Kidney capillary endothelial cell (primary cell): ENCODE measurements around the gene TUBB3.

Source experiments
- DNase-seq: peaks from one replicate; pipeline ENCODE4 v3.0.0-alpha.2; 2018; ENCODE audit warnings: low spot score

The TUBB3 gene

DNA sequence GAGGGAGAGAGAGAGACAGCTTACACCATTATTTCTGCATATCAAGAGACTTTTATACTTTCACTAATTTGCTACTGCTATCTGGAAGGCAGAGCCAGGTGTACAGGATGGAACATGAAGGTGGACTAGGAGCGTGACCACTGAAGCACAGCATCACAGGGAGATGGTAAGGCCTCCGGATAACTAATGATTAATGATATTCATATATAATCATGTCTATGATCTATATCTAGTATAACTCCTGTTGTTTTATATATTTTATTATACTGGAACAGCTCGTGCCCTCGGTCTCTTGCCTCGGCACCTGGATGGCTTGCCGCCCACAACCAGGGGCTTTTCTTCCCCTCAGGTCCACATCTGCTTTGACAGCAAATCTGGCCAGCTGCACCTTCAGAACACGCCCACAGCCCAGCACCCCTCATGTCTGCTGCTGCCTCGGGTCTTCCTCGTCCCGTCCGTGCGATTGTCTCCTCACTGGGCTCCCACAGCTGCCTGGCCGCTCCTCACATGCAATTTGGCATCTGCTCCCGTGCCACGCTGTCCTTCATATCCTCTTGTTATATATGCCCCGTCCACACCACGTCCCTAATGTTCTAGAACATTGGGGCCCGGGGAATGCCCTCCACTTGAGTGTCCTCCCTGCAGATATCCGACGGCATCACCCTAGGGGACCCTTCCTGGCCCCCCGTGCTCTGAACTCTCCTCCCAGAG, 15.2 kb downstream of the TUBB3 start:
- DNase-seq = no peak

DNA sequence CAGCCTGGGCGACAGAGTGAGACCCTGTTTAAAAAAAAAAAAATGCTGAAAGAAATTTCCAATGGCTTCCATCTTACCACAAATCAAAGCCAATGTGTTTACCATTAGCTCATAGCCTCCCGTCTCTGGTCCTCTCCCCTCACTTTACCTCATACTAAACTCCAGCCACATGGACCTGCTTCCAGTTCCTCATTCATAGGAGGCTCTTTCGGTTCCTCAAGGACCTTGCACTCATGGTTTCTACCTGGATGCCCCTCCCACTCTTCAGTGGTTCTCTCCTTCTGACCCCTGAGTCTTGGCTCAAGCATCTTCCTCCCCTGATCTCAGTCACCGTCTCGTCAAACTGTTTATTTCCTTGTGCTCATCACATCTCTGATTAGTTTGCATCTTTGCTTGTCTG, 21.6 kb downstream of the TUBB3 start:
- no peak for DNase-seq

DNA sequence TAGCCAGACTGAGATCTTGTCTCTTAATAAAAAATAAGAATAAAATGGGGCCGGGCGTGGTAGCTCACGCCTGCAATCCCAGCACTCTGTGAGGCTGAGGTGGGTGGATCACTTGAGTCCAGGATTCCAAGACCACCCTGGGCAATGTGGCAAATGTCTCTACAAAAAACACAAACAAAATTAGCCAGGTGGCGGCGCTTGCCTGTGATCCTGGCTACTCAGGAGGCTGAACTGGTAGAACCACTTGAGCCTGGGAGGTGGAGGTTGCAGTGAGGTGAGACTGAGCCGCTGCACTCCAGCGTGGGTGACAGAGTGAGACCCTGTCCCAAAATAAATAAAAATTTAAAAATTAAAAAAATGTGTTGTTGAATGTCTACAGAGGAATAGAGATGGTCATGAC, 22.5 kb downstream of the TUBB3 start:
- no peak for DNase-seq

DNA sequence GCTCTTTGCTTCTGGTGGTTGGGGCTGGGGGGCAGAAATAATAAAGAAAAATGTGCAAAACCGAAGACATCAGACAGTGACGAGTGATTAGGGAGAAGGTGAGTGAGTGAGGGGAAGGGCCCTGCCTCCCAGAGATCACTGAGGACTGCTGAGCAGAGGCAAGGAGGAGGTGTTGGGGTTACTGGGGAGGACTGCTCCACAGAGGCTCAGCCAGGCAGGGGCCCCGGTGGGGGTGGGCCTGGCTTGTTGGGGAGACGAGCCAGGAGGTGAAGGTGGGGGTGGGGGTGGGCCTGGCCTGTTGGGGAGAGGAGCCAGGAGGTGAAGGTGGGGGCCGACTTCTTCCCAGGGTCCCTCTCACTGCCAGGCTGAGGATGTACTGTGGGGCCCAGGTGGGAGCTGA, 23.4 kb downstream of the TUBB3 start:
- no peak for DNase-seq

DNA sequence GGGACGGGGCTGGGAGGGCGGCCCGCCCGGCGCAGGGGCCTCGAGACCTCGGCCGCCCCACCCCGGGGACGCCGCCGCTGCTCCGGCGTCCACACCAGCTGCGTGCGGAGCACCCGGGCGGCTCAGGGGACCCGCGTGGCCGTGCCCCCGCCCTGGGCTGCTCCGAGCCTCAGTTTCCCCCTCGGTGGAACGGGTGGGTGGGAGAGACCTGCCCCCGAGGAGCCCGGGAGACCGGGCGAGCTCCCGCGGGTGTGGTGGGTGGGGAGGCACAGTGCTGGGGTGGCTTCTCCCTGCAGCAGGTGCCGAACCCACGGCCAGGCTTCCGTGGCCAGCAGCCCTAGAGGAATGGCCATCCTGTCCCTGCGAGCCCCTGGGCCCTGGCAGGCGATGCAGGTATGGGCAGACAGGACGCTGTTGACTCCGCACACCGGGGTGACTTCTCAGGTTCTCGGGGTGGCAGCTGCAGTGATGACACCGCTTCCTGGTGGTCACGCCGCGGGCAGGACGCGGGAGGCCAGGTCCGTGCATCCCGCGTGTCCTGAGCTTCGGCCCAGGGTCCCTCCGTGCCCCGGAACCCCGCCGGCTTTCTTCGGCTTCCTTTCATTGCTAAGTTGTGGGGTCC, 26.1 kb downstream of the TUBB3 start:
- DNase-seq = no peak

DNA sequence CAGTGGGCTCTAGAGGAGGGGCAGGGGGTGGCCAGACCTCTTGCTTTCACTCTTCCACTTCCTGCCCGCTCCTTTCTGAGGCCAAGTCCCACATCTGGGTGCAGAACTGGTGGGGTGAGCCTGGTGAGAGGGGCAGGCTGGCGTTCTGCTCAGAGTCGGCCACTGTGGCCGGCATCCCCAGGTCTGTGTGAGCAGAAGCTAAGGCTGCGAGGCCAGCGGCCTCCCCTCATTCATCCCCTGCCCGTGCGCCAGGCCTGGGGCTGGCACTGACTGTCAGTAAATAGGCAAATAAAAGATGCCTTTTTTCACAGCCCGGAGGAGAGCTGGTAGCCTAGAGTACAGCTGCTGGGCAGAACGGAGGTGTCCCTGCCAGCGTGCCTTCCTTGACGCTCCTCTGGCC, 26.6 kb downstream of the TUBB3 start:
- DNase-seq = no peak

DNA sequence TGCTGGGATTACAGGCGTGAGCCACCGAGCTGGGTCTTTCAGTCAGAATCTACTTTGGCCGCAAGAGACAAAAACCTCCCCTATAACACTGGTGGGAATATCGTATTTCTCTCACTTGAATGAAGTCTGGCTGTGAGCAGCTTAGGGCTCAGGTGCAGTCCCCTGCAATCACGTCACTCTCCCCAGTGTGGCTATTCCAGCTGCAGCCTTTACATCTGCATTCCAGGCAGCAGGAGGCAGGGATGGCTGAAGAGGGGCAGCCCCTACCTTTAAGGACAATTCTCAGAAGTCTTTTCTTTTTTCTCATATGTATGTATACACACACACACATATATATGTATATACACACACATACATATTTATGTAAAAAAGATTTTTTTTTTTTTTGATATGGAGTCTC, 28.4 kb downstream of the TUBB3 start:
- DNase-seq = no peak

DNA sequence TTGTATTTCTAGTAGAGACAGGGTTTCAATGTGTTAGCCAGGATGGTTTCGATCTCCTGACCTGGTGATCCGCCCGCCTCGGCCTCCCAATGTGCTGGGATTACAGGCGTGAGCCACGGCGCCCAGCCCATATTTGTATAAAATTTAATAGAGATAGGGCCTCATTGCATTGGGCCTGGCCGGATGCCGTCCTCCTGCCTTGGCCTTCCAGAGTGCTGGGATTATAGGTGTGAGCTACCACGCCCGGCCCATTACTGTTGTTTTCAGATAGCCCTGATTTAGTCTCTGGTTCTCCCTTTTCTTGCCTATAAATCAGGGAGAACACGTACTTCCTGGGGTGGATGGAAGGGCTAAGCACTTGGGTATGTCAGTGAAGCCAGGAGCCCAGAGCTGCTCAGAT, 28.9 kb downstream of the TUBB3 start:
- DNase-seq = no peak

DNA sequence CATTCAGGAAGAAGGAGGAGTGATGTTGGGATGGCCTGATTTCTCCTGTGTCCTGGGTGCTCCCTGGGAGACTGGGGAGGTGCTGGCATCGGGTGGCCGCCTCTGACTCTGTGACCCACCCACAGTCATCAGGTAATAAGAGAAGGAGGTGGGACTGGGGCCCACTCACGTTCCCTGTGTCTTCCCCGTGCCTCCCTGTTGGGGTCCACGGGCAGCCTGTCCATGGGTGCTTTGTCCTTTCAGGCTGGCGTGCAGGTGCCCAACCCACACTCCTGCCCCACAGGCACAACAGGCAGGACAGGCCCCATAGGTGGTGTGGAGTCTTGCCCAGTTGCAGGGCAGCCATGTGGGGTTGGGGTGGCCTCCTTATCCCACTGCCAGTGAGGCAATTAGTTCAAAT, 29.4 kb downstream of the TUBB3 start:
- DNase-seq = no peak

DNA sequence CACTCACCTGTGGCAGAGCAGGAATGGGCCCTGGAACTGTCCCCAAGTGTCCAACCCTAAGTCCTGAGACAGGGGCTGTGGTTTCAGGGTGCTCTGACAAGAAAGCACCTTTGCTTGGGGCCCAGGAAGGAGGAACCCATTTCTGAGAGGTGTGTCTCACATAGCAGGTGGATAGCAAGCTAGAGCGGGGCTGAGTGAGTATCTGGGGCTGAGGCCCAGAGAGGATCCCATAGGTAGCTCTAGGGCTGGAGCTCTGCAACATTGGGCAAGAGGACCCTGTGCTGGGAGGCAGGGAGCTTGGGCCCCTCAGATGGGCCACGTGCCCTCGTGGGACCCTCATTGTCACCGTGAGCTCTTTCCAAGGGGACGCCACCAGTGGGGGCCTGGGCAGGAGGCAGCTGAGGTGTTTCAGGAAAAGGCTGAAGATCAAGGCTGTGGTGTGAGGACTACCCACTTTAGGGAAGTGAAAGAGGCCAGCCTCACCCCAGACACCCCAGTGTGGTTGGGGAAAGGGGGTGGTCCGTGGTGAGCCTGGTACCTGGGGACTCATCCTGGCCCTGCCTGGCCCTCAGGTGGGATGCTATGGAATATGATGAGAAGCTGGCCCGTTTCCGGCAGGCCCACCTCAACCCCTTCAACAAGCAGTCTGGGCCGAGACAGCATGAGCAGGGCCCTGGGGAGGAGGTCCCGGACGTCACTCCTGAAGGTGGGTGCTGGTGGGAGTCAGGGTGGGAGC, 30.7 kb downstream of the TUBB3 start:
- DNase-seq = no peak

DNA sequence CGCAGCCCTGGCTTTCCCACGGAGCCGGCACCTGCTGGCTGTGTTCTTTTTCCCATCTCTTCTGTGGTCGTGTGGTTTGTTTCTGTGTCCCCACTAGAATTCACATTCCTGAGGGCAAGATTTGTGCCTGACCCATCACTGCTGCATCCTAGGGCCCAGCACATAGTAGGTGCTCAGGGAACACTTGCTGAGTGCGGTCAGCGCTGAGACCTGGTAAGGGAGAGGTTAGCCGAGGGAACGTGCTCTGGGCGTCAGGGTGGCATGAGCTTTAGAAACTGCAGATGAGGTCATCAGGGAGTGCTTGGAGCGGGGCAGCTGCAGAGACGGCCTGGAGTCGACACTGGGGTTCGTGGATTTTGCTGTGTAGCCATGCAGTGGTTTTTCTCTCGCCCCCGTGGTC, 31.3 kb downstream of the TUBB3 start:
- DNase-seq = no peak

DNA sequence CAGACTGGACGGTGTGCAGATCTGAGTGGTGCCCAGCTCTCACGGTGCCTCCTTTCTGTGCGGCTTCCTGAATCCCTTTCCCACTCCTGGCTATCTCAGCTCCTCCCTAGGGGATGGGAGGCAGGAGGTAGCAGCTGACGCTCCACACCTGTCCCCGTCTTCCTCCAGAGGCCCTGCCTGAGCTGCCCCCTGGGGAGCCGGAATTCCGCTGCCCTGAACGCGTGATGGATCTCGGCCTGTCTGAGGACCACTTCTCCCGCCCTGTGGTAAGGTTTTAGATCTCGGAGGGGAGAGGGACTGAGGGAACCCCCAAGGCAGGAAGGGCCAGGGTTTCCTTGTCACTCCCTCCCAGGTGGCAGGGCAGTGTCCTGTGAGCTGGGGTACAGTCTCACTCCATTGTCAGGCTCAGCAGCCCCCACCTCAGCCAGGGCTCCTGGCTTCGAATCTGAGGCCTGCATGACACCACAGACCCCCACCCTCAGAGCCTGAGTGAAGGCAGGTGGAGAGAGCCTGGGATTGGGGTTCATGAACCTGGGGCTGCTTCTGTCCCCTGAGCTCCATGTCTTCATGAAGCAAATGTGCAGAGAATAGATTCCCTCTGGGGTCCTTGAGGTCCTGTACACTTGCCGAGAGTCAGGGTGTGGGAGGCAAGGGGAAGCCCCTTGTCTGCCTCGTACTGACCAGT, 32.0 kb downstream of the TUBB3 start:
- no peak for DNase-seq

DNA sequence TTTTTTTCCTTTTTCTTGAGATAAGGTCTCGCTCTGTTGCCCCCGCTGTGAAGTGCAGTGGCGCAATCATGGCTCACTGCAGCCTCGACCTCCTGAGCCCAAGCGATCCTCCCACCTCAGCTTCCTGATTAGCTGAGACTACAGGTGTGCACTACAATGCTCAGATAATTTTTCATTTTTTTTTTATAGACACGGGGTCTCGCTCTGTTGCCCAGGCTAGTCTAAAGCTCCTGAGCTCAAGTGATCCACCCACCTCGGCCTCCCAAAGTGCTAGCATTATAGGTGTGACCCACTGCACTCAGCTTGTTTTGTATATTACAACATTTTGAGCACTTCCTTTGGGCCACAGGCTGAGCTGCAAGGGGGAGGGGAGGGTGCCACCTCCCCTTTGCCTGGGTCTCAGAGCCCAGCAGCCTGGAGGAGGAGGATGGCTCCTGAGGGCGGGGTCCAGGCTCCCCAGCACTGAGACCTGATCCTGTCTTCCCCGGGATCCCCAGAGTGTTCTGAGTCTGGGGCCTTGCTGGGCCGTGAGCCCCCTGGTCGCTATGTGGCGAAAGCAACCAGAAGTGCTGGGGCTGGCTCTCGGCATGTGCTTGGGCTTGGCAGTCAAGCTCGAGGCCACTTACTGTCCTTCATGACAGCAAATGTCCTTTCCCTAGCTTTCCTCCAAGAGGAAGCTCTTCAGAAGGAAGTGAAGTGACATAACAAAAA, 33.5 kb downstream of the TUBB3 start:
- no peak for DNase-seq

DNA sequence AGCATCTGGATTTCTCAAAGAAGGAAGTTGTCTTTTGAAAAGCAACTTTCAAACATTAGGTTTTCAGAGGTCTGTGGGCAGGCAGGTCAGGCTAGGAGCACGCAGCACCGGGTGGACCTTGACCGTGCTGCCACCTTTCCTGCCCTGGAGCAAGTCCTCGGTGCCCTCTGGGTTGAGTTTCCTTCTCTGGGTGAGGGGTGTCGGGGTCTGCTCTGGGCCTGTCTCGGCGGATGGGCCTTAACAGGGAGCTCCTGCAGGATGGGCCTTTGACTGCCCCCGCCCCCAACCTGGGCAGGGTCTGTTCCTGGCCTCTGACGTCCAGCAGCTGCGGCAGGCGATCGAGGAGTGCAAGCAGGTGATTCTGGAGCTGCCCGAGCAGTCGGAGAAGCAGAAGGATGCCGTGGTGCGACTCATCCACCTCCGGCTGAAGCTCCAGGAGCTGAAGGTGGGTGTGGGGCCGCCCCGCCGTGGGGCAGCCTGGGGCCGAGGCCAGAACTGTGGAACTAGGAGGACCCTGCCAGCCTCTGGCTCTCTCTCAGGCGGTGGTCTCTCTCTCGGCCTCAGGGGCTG, 34.2 kb downstream of the TUBB3 start:
- no peak for DNase-seq

DNA sequence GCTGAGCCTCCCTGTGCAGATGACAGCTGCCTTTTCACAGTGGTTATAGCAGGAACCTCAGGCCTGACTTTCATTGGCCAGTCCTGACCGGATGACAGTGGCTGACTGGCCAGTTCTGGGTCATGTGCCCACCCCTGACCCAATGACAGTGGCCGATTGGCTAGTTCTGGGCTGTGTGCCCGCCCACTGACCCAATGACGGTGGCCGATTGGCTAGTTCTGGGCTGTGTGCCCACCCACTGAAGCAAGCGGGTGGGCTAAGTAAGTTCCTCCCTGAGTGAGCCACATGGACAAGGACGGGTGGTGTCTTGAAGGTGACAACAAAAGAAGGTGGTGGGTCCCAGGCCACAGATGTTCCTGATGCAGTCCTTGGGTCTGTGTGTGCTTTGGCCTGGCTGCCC, 34.9 kb downstream of the TUBB3 start:
- peak; percentile 10 for DNase-seq

DNA sequence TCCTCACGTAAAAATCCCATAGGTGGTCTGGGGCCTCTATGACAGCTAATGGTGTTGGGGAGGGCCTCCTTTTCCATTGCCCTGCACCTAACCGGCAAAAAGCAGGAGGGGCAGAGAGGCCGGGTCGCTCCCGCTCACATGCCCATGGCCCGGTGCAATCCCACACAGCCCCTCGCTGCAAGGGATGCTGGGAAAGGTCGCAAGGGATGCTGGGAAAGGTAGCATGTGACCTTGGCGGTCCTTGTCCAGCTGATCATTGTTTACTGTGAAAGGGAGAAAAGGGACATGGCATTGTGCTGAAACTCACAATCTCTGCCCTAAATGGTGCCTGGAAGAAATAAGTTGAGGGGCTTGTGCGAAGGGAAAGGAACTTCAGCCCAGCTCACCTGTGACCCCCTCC, 35.5 kb downstream of the TUBB3 start:
- no peak for DNase-seq

DNA sequence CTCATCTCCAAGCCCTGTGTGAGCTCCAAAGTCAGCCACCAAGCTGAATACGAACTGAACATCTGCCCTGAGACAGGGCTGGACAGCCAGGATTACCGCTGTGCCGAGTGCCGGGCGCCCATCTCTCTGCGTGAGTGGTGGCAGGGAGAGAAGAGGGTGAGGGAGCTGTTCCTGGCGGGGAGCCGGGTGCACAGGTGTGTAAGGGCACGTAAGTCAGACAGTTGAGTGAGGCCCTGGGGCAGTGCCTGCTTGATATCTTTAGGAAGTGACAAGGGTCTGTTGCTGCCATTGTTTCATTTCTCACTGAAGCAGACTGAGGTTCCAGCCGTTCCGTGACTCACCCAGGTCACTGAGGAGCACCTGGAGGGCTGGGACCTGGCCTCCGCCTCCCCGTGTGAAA, 37.8 kb downstream of the TUBB3 start:
- DNase-seq = no peak

DNA sequence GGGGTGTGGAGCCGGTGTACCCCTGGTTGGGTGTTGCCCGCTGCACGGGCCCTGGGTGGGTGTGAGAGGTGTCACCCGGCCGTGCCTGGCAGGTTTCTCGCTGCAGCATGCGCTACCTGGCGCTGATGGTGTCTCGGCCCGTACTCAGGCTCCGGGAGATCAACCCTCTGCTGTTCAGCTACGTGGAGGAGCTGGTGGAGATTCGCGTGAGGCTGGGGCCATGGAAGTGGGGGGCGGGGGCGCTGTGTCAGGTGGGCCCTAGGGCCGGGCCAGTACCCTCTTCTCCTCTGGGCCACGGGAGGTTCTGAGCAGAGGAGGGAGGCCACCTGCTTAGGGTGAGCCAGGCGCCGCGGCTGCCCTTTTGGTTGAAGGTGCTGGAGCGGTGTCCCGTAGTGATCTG, 38.8 kb downstream of the TUBB3 start:
- DNase-seq = no peak

DNA sequence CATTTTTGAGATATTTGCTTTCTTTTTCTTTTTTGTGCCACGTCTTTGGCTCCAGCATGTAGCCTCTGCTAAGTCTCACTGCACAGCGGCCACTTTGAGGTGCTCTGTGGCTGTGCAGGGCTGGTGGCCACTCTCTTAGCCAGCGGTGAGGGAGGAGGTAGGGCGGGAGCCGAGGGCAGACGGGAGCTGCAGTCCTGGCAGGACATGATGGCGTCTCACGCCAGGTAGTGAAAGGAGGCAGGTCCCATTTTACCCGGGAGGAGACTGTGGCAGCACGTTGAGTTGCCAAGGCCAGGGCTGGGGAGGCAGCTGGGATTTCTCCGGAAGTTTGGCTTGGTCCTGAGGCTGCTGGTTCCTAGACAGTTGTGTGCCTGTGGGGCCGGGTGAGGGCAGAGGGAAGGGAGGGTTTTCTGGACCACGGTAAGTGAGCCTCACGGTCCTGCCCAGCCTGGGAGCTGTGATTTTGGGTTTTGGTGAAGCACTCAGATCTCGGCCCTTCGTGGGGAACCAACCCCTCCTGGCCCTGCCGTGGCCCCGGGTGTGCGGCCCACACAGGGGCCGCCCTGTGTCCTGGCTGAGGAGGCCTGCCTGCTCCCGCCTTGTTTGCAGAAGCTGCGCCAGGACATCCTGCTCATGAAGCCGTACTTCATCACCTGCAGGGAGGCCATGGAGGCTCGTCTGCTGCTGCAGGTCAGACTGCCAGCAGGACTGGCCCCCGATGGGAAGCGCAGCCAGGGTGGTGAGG, 39.8 kb downstream of the TUBB3 start:
- no peak for DNase-seq

DNA sequence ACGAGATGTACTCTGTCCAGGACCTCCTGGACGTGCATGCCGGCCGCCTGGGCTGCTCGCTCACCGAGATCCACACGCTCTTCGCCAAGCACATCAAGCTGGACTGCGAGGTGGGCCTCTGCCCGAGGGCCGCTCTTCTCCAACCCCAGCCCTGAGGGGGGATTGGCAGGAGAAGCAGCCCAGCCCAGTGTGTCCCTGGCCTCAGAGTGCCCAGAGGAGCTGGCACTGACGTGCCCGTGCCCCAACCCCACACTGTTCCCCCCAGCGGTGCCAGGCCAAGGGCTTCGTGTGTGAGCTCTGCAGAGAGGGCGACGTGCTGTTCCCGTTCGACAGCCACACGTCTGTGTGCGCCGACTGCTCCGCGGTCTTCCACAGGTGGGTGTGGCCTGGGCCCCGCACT, 41.1 kb downstream of the TUBB3 start:
- DNase-seq = no peak
